Activated CD4-positive, alpha-beta T cell treated with anti-CD3 and anti-CD28 coated beads for 24 hours (primary cell): ENCODE results near the gene CLDN7.

Experiments
- DNase-seq, 2 donors: peaks; one replicate each; pipeline ENCODE4 v3.0.0-alpha.2; 2020; ENCODE audit warnings: low read depth in 2 of 2

CLDN7 gene, protein sequence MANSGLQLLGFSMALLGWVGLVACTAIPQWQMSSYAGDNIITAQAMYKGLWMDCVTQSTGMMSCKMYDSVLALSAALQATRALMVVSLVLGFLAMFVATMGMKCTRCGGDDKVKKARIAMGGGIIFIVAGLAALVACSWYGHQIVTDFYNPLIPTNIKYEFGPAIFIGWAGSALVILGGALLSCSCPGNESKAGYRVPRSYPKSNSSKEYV

DNA sequence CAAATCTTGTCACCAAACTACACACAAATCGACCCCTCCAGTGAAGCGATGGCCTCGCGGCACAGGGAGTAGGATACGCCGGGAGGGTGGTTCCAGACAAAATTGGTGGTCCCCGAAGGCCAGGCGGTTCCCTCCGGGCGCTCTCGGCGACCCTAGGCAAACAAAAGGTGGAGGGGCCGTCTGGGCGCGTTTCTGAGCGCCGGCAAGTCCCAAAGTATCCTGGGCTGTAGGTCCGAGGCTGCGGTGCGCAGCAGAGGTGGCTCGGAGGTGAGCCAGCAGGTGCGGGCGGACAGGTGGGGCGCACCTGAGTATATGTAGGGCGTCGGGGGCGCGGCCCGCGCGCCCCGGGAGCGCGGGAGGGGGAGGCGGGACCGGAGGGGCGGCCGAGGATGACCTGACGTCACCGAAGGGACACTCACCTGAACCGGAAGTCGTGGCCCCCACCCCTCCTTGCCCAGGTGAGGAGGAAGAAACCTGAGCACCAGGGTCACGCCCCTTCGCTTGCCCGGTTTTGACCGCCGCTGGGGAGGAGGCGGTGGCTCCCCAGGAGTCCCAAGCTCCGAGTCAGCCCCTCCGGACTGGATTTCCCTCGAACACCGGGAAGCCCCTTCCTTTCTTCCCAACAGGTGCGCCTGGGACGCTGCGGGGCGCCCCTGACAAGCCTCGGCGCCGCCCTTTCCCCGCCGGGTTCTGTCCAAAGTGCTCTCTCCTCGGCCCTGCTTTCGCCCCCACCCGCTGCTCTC lies at the start of gene CLDN7:
Gene CLDN7, minus strand, starts transcription at position 287 of the 743 bp plus-strand sequence. CDS start 435 bp downstream, outside the sequence.
- DNase-seq, result no peak

DNA sequence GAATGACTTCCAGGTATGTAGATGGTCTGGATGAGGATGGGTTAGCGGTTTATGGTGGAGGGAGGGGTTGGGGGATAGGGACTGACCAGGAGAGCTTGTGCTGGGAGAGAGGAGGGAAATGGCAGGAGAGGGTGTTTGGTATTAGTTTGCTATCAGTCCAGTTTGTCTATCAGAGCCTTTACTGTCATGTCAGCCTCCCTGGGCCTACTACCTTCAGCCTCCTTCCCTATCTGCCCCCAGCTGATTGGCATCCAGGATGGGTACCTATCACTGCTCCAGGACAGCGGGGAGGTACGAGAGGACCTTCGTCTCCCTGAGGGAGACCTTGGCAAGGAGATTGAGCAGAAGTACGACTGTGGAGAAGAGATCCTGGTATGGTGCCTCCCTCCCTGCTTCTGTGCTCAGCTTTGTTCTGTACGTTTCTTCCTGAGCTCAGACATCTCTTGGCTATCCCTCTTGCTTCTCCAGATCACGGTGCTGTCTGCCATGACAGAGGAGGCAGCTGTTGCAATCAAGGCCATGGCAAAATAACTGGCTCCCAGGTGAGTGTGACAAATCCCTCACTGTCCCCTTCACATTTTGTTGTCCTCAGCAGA lies 48.9 kb upstream of the CLDN7 start:
- no peak for DNase-seq

DNA sequence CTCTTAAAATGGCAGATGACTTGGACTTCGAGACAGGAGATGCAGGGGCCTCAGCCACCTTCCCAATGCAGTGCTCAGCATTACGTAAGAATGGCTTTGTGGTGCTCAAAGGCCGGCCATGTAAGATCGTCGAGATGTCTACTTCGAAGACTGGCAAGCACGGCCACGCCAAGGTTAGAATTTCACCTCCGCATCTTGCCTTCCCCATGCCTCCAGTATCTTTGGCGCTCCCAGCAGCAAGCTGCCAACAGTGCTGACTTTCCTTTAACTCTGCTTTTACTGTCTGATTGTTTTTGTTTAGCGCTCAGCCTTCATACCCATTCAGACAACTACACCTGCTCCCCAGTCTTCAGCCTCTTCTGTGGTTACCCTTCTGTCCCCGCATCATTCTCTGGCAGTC lies 47.4 kb upstream of the CLDN7 start:
- no peak for DNase-seq

DNA sequence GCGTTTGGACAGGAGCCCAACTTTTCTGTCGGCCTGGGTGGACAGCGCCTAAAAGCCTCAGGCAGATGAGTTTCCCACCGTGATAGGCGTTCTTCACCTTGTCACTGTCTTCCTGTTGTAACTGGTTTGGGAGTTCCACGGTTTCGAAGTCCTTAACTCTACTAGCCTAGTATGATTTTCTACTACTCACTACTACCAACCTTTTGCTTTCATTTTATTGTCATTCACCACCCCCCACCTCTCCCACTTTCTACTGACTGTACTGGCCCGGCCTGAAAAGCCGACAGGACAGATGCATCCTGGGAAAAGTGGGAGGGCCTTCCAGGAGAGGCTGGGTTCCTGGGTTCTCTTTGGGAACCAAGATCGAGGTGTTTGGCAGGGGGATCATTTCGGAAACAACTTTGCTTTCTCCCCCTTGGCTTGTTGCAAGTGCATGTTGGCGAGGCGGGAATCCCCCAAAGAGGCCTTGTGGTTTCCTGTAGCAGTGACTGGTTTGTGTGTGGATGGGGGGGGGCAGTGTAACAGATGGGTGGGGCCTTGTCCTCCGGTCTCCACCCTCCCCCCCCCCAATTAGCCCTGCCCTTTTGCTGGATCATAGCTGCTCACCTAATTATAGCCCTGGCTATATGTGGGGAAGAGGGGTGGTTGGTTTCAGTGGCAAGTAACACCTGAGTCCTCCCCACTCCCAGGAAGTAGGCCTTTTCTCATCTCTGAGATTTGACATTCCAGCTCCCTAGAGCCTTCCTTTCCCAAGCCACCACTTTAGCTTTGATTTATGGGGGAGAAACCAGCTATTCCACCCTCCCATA lies 46.6 kb upstream of the CLDN7 start:
- DNase-seq, result peak; percentile 66 to 75

DNA sequence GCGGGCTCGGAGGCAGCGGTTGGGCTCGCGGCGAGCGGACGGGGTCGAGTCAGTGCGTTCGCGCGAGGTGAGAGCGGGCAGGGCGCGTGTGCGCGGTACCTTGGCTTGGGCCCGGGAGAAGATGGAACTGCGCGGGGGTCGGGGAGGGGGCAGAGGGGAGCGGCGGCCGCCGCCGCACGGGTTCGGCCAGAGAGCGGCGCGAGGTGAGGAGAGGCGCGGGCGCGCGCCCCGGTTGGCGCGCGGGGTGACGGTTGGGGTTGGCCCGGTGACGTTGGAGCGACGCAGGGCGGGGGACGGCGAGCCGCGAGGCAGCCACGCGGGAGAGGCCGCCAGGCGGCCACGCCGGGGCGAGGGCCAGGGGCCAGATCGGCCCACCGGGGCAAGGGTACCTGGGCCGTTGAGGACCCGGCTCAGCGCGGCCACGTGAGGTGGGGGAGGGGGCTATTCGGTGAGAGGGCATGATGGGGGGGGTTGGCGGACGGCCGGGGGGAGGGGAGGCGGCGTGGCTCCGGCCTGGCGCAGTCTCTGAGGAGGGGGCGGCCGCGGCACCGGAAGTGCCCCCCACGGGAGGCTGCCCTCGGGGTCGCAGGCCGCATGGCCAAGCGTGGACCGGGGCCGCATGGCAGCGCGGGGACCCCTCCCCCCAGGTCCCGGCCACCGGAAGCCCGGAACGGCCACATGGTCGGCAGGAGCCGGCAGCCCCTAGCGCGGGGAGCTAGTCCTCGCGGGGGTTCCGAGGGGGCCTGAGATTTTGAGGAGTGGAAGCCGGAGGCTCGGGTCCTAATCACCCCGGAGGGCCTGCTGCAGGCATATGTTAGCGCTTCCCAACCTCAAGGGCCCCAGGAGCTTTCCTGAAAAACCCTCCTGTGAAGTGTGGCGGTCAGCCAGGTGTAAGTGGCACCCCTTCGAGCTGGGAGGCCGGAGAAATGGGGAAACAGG lies 45.7 kb upstream of the CLDN7 start:
- DNase-seq, result peak in 1 of 2 donors; percentile 27

DNA sequence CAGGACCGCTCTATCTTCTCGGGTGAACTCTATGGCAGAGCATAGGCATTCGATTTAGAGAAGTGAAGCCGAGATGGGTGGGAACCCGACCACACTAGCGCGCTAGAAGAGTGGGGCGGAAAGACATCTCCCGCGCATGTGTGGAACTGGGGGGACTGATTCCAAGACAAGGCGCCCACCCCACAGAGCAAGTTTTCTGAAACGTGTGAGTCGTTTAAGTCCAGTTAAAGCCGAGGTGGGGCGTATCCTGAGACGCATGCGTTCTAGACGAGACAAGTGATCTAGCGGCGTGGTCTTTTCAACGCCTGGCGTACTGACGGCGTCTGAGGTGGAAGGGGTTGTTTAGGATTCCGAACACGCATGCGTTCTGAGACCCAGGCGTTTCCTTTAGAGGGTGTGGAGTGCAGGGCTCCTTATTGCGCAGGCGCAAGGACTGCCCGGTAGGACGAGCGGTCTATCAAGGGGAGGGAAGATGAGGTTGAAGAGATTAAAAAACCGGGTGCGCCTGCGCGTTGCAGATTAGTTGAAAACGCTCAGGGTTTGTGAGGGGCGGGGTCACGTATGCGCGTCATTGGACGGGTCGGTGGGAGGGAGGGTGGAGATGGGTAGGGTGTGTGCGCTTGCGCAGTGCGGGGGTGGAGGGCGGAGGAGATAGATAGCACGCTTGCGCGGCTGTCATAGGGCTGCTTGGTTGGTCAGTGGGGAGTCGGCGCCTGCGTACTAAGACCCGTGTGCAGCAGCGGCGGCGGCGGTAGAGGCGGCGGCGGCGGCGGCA lies 44.8 kb upstream of the CLDN7 start, which contains the start of gene EIF5A:
Gene EIF5A, plus strand, starts transcription at position 718 of the 775 bp plus-strand sequence. CDS start 2,008 bp downstream, outside the sequence.
- peak; percentile 100 for DNase-seq

DNA sequence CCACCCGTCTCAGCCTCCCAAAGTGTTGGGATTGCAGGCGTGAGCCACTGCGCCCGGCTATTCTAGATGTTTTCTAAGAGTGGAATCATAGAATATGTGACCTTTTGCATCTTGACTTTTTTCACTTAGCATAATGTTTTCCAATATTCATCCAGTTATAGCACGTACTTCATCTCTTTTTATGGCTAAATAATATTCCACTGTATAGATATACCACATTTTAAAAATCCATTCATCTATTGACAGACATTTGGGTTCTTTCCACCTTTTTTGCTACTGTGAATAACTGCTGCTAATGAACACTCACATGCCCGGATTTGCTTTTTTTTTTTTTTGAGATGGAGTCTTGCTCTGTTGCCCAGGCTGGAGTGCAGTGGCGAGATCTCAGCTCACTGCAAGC lies 41.9 kb upstream of the CLDN7 start:
- no peak for DNase-seq

DNA sequence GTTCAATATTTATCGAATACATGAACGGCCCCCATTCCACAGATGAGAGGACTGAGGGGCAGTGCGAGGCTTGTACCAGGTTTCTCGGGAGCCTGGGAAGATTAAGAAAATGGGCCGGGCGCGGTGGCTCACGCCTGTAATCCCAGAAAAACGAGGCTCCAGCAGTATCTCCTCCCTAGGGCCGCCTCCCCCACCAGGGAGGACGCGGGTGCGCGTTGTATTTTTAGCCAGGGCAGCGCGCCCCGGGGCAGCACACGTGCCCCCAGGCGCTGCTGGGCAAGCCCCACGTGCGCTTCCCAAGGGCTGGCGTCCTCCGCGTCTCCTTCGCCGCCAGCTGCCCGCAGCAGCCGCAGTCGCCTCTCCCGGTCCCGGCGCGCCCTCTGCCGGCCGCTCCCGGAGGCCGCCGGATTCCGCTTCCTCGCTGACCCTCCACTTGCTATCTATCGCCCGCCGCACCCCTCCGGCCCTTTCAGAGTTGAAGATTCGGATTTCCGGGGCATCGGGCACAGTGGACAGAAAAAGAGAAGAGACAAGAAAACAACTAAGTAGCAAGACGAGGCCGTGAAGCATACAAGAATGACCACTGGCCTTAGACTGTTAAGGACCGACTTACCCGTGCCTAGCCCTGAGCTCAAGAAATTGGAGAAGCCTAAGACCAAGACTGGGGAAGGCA lies 34.0 kb upstream of the CLDN7 start:
- DNase-seq, result peak; percentile 53 to 56

DNA sequence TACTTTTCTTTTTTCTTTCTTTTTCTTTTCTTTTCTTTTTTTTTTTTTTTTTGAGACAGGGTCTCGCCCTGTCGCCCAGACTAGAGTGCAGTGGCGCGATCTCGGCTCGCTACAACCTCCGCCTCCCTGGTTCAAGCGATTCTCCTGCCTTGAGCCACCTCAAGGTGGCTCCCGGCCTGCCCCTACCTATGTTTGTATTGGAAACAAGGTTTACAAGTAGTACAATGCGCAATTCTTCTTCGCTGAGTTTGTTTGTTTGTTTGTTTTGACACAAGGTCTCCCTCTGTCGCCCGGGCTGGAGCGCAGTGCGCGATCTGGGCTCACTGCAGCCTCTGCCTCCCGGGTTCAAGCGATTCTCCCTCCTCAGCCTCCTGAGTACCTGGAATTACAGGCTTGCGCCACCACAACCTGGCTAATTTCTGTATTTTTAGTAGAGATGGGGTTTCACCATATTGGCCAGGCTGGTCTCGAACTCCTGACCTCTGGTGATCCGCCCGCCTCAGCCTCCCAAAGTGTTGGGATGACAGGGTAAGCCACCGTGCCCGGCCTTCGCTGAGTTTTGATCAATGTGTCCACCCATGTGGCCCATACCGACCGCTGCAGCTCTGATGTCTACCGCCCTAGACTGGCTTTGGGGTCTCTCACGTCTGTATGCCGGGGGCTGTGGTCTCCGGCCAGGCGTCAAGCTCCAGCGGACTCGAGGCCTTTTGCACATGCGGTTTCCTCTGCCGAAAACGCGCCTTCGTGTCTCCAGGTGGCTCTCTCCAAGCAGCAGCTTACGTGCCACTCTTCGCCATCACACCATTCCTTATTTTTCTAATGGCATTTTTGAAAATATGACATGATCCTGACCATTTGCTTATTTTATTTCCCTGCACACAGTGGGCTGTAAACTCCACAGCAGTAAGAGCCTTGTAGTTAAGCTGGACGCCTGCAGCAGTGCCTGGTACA lies 33.2 kb upstream of the CLDN7 start:
- DNase-seq, result no peak

DNA sequence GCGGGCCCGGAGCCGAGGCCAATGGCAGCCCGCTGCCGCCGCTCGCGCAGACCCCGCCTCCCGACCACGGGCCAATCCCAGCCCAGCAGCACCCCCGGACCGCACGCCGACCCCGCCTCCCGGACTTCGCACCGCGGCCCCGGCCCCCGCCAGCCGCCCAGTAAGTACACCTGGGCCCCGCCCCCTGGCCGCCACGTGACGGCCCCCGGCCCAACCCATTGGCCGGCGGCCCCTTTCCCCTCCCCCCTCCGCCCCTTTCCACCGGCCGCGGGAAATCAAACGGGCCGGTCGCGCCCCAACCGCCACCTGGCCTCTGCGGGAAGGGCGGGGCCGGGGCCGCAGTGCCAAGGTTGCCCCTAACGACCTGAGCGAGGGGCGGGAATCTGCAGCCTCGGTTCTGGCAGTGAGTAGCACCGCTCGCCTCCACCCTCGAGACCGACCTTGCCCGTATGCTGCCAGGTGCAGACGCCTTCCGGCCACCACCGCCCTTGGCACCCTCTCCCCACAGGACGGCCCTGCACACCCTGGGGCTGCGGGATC lies 32.4 kb upstream of the CLDN7 start, which contains the start of gene YBX2:
Gene YBX2, minus strand, starts transcription at position 26 of the 540 bp plus-strand sequence. CDS start 139 bp downstream, outside the sequence.
- peak; percentile 46 to 64 for DNase-seq

DNA sequence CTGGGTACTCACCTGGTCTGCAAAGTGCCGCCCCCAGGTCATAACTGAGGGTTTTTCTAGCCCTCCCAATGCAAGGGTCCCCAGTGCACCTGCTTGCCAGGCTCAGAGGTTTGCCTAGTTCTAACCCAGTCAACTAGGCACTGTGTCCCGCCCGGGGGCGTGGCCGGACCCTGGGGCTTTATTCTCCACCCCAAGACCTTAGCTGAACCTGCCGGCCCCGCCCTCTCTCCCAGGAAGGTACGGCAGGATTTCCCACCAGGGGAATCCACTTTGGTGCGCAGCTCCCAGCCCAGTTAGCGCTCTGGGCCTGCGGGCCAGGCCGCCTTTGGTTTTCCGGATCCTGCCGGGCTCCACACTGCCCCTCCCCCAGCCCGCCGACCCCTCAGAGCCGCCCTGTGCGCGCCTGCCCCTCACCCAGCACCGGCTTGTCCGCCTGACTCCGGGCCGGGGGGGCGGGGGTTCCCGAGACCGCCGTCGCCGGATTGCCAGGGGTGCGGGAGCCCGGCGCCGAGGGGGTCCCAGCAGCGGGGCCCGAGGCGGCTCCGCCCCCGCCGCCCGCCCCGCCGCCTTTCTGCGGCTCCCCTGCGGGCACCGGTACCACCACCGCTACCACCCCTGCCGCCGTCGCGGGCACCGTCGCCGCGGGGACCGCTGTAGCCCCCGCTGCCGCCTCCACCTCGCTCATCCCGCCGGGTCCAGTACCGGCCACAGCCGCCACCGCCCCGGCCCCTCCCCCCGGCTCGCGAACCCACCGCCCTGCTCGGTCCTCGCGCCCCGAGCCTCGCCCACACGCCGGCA lies 31.7 kb upstream of the CLDN7 start:
- DNase-seq, result no peak

DNA sequence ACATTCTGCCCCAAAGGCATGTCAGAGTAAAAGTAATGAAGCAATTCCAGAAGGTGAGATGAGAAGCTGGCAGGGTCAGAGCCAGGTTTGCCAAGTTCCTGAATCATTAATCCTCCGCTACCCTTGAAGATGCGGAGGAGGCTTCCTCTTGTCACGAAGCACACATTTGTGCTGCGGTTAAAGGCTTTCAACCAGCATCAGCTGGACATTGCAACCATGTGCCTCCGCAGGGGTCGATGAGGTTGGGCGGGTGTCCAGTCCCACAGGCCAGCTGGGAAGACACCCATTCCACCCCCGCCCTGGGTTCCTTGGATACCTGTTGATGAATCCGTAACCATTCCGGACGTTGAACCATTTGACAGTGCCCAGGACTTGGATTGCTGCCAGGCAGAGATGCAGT lies 30.9 kb upstream of the CLDN7 start:
- no peak for DNase-seq

DNA sequence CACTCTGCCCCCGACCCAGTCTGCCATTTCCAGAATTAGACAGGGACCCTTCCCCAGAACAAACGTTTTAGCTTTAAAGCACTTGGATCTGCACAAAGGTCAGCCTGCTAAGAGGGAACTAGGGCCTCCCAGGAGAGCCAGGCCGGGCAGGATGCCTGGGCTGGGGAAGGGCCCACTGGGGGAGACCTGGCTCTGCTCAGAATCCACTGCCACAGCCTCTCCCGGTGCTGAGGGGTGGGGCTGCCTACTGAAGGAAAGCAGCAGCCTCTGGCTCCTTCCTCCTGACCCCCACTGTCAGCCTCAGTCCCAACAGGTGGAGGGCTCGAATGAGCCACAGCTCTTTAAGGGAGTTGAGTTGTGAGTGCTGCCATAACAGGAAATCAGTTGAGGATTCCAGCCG lies 30.5 kb upstream of the CLDN7 start:
- no peak for DNase-seq

DNA sequence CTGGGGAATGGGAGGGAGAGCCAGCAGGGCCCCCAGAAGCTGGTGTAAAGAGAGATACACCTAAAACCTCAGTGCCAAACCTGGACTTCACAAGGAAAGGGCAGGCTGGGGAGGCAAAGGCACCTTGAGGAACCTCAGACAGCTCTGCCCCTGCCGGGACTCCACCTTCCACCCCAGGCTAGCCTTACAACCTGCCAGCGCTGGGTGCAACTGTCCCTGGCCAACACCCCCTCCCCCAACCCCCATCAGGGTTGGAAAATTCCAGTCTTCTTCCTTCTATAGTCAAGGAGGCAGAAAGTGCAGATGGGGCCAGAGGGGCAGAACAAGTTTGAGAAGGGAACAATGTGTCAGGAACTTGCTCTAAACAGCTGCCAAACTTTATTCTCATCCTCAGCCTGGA lies 29.9 kb upstream of the CLDN7 start:
- no peak for DNase-seq

DNA sequence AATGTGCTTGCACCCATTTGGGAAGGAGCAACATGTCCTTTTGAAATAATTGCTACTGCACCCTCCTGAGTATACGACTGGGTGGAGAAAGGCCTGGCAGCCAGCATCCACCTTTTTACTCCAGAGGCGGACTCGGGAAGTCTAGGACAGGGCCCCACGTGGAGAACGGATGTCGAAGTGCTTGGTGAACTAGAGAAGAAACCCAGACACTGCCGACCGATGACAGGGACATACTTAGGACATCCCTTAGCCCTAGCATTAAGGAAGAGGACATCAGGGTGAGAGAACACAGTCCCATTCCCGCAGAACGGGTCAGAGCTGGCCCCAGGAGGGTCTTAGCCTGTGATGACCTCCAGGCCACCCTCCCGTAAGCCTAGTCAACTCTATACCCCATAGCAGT lies 28.4 kb upstream of the CLDN7 start:
- DNase-seq, result no peak

DNA sequence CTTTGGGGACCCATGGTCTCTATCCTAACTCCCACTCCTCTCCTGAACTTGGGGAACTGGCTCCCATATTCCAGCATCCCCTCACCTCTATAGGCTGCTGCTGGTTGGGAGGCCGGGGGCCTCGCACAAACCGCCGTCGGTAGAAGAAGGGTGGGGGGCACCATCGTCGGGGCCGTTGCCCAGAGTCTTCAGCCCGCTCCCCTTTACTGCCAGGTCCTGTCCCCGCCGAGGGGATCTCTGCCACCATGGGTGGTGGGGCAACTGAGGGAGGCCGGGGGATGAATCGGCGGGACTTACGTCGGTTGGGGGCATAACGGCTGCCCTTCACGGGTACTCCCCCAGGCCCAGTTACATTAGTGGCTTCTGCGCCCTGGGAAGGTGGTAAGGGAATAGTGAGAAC lies 27.9 kb upstream of the CLDN7 start:
- DNase-seq, result no peak
